Progenitor cell of endocrine pancreas (in vitro differentiated cells): ENCODE results near the gene CNPY1. TPM values are rescaled to one million over a fixed set of nuclear protein-coding genes. Genes with fewer than 3 reads are reported as not detected.

ENCODE experiments used
- DNase-seq: peaks from one replicate; pipeline ENCODE4 v3.0.0; 2021; ENCODE audit warnings: low spot score; ENCODE audit not compliant: unreplicated experiment
- H3K27ac Mint-ChIP-seq: 2 replicates; pipeline ENCODE4 v1.8.0; 2021; ENCODE audit warnings: mild to moderate bottlenecking, moderate library complexity, mixed read lengths
- H3K27me3 Mint-ChIP-seq: 2 replicates; pipeline ENCODE4 v1.8.0; 2021; ENCODE audit warnings: mixed read lengths
- H3K36me3 Mint-ChIP-seq: 2 replicates; pipeline ENCODE4 v1.8.0; 2022; ENCODE audit warnings: mixed read lengths; ENCODE audit not compliant: insufficient read depth
- H3K4me1 Mint-ChIP-seq: 2 replicates; pipeline ENCODE4 v1.8.0; 2021; ENCODE audit warnings: low read depth, mixed read lengths
- H3K4me3 Mint-ChIP-seq: 2 replicates; pipeline ENCODE4 v1.8.0; 2021; ENCODE audit warnings: low read depth, mild to moderate bottlenecking, moderate library complexity, mixed read lengths
- H3K9me3 Mint-ChIP-seq: 2 replicates; pipeline ENCODE4 v1.8.0; 2021; ENCODE audit warnings: low read depth, mixed read lengths
- CTCF ChIP-seq: fragments of 200-600 bp; sonication (generic); IDR thresholded peaks from one replicate; pipeline ENCODE4 v1.5.0; 2021; ENCODE audit warnings: antibody characterized with exemption, mild to moderate bottlenecking; ENCODE audit not compliant: unreplicated experiment
- total RNA-seq: library from RNA; stranded (reverse); gene quantifications from 2 replicates; pipeline ENCODE4 v1.2.1, GENCODE V29; 2021

Gene CNPY1
- total RNA-seq, 1 donor from 2014 or later = not detected

GRCh38 chr7:155526225-155526624, 20.1 kb downstream of the CNPY1 start:
- H3K9me3 Mint-ChIP-seq = no peaks in the 10 kb centered on the region

DNA sequence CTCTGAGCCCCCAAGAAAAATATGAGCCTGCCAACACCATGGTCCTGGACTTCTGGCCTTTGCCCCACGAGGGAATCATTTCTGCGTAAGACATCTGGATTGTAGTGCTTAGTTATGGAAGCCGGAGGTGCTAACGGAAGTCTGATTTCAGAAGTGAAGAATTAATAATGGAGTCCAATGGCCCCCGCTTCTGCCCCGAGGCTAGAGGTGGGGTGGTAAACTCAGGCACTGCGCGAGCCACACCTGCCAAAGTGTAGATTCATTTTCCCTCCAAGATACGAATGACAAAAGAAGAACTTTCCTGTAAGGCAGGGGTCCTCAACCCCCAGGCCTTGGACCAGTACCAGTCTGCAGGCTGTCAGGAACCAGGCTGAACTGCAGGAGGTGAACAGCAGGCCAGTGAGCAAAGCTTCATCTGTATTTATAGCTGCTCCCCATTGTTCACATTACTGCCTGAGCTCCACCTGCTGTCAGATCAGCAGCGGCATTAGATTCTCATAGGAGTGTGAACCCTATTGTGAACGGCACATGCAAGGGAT, 22.3 kb downstream of the CNPY1 start:
- H3K27me3 Mint-ChIP-seq = peaks cover 82% of the 10 kb centered on the region
- H3K9me3 Mint-ChIP-seq = no peaks in the 10 kb centered on the region
- H3K27ac Mint-ChIP-seq = no peak overlapping the region
- H3K4me3 Mint-ChIP-seq = no peak overlapping the region
- TF ChIP-seq CTCF = no peak
- H3K36me3 Mint-ChIP-seq = no peaks in the 10 kb centered on the region
- H3K4me1 Mint-ChIP-seq = no peaks in the 10 kb centered on the region
- DNase-seq = no peak

More at GRCh38 chr7:155526225-155526624, 20.1 kb downstream of the CNPY1 start:
- DNase-seq = no peak
- Mint-ChIP-seq H3K4me1 (no peaks in the 10 kb centered on the region), H3K36me3 (no peaks in the 10 kb centered on the region), H3K27ac (no peak overlapping the region), H3K27me3 (peaks cover 76% of the 10 kb centered on the region), H3K4me3 (no peak overlapping the region)
- TF ChIP-seq CTCF = no peak

DNA sequence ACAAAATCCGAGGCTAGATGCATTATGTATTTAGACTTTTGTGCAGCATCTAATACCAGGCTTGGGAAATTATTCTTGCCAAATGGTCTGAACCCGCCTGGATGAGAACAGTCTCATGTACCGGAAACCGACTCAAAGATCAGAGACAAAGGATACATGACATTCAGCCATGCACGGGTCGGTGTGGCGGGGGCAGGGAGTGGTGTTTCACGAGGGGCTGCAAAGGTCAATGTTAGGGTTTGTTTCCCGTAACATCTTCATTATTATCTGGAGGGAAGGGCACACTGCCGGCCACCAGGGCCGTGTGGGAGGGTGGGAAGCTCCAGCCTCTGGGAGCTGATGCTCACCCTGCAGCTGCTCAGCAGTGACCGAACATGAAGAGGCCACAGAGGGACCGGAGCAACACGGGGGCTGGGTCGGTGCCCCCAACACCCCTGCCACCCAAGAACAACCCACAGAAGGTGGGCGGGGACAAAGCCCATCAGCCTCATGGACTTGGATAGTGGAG, 23.1 kb downstream of the CNPY1 start:
- Mint-ChIP-seq H3K36me3 (no peaks in the 10 kb centered on the region), H3K27me3 (peaks cover 86% of the 10 kb centered on the region), H3K27ac (no peak overlapping the region), H3K4me1 (no peaks in the 10 kb centered on the region), H3K9me3 (no peaks in the 10 kb centered on the region), H3K4me3 (no peak overlapping the region)
- no peak for TF ChIP-seq CTCF
- DNase-seq = no peak

DNA sequence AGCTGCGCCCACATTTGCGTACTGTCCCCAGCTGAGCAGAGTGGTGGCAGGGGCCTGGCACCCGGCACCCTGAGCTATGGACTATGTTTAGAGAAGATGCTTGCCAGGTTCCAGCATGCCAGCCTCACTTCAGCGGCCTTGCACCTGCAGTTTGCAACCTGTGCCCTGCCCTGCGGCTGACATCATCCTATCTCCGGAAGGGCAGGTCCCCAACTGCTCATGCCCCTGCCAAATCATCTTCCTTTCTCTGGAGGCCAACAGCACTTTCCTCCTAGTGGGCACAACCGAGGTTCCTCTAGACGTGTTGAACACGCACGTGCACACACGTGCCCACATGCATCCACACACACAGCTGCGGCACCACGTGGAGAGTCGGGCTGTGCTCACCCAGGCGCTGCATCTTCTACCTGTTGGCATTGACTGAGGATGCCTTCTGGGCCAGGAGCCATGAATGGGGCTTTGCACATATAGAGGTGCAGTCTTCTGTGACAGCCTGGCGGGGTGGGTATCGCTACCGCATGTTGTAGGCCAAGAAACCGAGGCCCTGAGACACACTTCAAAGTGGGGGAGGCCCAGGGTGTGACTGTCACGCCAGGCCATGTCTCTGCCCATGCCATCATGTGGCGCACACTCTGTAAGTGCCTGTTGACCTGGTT, 24.5 kb downstream of the CNPY1 start:
- Mint-ChIP-seq H3K4me1 (no peaks in the 10 kb centered on the region), H3K9me3 (no peaks in the 10 kb centered on the region), H3K4me3 (no peak overlapping the region), H3K27ac (no peak overlapping the region), H3K27me3 (peaks cover 95% of the 10 kb centered on the region), H3K36me3 (no peaks in the 10 kb centered on the region)
- no peak for TF ChIP-seq CTCF
- no peak for DNase-seq

- Mint-ChIP-seq H3K9me3 (no peaks in the 10 kb centered on the region), H3K4me3 (no peak overlapping the region), H3K4me1 (no peaks in the 10 kb centered on the region), H3K27ac (no peak overlapping the region), H3K27me3 (peaks cover 93% of the 10 kb centered on the region), H3K36me3 (no peaks in the 10 kb centered on the region)
- no peak for DNase-seq
- TF ChIP-seq CTCF = no peak
Measured at GRCh38 chr7:155521007-155521742, 25.2 kb downstream of the CNPY1 start.
